CD4-positive, alpha-beta T cell treated with Interferon alpha-2 for 1 hour (primary cell): ENCODE measurements around the gene OTOS.

Experiments
- DNase-seq, 2 donors: peaks; one replicate each; pipeline ENCODE4 v3.0.0-alpha.2; 2020 to 2022

OTOS gene

GRCh38 chr2:240140511-240140910 lies at the start of gene OTOS:
Gene OTOS, minus strand, starts transcription at chr2:240140658. Its CDS starts 332 bp downstream, at chr2:240140326.
- DNase-seq: no peak

- DNase-seq: no peak
These were observed 49.2 kb upstream of the OTOS start for GRCh38 chr2:240189686-240190085.

GRCh38 chr2:240187989-240188590 lies 47.6 kb upstream of the OTOS start:
- no peak for DNase-seq

DNA sequence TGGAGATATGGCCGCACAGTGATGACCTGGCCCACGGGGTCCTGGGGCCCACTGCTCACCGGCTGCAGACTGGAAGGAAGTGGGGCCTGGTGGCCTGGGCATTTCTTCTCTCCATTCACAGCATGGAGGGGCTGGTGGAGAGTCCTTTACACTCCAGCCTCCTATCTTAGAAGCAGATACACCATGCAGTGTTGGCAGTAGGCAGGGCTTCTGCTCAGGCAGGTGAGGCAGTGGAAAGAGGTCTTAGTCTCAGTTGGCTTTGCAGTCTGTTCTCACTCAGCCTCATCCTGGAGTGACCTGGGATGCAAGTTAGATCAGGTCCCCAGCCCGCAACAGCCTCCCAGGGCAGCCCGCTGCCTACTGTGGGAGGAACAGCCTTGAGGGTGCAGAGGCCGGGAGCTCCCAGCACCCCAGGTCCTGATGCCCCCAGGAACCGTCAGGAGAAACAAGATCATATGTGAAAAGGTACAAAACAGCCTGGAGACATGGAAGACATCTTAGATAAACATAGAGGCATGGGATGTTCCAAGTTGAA lies 45.8 kb upstream of the OTOS start:
- no peak for DNase-seq

- DNase-seq: no peak
These were observed 44.2 kb upstream of the OTOS start for GRCh38 chr2:240184656-240185055.

DNA sequence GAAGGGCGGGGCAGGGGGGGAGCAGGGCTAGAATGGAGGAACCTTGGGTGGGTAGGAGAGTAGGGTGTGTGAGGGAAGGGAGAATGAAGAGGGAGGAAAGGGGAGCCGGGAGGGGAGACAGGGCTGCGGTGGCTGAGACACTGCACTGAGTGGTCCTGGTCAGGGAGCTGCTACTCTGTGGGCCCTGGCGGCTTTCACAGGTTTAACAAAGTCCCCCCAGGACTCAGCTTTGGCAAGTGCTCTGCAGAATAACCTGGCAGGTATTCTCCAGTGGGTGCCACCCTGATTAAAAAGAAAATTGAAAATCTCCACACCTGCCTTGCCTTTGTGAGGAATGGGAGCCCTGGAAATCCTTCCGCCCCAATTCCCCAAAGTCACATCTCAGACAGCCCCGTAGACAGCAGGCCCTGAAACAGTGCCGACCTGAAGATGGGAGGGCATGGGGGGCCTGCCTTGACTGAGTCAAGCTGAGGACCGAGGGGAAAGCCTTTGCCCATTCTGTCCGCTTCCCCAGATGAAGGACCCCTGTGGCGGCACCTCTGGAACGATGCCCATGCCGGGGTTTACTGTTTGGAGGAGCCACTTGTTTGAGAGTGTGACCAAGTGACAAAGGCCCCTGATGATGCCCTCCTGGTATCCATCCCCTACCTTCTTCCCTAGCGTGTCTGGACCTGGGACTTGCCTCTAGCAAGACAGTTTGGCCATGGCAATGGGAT lies 43.6 kb upstream of the OTOS start:
- no peak for DNase-seq

- no peak for DNase-seq
These were observed 42.8 kb upstream of the OTOS start for GRCh38 chr2:240183006-240183874.

DNA sequence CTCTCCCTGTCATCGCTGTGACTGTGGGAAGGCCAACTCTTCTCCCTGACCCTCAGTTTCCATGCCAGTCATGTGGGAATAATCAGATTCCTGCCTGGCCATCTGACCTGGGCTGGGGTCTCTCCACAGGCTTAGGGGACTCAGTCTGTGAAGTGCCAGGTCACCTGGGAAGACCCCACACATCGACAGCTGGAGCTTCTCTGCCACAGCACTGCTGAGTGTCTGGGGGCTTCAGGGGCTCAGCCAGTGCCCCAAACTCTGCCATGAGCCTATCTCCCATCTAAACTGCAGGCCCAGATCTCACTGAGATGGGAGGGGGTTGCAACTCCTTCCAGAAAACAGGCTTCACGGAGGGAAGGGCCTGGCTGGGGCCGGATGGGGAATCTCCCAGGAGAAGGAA lies 42.0 kb upstream of the OTOS start:
- no peak for DNase-seq

DNA sequence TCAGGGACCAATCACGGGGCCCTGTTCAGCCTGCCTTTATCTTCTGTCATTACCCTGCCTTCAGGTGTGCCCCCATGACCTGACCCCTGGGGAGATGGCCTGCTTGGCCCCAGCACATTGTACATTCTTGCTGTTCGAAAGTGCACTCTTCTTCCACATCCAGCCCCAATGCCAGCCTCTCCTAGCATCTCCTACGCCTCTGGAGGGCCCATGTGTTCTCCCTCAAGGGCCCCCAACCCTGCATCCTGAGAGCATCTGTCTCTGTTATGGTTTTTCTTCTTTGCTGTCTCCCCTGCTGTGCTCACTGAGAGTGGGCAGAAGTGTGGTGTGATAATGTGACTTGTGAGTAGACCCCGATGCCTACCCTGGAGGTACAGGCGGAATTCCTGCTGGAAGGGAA lies 41.5 kb upstream of the OTOS start:
- no peak for DNase-seq

DNA sequence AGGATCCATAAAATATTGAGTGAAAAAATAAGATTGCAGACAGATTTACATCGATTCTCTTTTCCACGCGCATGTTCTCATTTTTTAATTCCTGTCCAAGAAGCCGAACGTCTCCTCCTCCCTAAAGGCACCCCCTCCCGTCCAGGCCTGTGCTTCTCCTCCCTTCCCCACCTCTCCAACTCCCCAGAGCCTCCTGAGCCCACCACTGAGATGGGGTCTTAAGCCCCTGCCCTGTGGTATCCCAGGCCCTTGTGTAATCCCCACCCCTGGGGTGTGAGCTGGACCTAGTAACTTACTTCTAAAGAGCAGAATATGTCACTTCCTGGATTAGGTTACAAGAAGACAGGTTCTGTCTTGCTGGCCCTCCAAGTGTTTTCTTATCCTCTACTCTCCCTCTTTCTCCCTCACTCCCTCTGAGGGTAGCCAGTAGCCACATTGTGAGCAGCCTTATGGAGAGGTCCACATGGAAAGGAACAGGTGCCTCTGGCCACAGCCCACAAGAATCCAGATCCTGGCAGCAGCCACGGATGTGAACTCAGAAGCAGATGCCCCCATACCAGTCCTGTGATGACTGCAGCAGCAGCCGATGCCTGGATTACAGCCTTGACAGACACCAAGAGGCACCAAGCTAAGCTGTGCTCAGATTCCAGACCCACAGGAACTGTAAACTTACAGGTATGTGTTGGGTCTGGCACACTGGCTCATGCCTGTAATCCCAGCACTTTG lies 39.6 kb upstream of the OTOS start:
- no peak for DNase-seq

DNA sequence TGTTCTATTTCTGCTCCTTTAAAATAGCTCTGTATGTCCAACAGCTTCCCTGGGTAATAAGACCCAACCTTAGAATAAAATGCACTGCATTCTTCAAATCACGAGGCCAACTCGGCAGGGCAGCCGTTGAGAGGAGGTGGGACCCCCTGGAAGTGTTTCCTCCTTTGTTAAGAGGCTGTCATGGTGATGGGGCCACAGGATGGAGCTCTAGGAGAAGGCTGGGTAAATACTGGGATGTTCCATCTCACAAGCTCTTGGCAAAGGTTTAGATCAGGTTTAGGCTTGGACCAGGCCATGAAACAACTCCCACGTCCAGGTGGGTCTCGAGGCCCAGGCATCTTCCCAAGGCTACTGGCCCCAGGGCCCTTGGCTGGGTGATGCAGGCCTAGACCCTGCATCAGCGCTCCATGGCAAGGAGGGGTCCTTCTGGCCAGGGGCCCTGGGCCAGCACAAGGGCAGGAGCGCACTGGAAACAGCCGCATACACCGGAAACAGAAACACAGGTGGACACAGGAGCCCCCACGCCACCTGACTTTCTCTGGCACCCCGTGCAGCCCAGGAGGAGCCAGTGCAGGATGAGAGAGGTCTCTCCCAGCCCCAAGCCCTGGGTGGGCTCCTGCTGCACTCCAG lies 38.8 kb upstream of the OTOS start:
- DNase-seq: no peak

DNA sequence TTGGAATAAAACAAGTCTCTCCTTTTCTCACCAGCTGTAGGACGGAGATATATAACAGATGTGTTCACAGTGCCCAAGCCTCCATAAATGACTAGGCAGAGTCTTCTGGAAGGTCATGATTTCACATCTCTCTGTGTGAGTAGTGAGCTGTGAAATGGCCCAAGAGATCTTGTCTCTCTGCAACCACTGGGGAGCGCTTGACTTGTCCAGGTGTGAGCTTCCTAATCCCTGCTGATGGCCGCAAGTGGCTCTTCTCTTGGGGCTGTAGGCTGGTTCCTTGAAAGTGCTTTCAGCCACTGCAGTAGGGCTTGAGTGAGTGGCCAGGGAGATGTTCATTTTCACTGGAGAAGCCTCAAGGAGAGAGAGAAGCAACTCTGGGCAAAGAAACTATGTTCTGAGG lies 38.1 kb upstream of the OTOS start:
- DNase-seq: no peak

DNA sequence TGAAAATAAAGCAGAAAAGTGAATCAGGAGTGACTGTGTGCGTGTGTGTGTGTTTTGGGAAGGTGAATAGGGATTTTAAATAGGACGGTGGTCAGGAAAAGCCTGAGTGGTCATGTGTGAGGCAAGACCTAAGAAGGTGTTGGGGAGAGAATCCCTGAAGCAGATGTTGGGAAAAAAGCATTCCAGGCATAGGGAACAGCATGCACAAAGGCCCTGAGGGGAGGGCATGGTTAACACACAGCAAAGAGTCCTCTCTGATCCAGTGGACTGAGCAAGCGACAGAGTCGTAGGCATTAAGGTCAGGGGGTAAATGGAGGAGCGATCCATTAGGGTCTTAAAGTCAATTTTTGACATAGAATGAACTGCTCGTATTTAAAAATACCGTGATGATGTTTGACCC lies 34.0 kb upstream of the OTOS start:
- no peak for DNase-seq

GRCh38 chr2:240172071-240172895 lies 31.8 kb upstream of the OTOS start:
- no peak for DNase-seq

GRCh38 chr2:240170883-240171282 lies 30.4 kb upstream of the OTOS start:
- DNase-seq: no peak

DNA sequence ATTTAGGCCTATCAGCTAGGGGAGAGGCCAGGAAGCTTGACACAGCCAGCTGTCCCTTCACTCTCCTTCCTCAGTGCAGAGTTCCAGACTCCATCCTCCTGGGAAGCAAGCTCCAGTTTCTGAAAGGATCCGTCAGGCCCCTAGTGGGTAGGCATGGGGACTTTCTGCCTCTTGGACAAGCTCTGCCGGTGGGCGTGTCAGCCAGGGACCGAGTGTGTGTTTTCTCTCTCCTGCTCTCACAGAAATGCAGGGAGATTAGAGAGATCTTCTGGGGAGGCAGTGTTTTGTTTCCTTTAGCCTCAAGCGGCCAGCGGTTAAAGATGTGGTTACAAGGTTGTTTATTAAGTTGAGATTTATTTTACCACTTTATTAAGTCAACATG lies 29.9 kb upstream of the OTOS start:
- DNase-seq: no peak

DNA sequence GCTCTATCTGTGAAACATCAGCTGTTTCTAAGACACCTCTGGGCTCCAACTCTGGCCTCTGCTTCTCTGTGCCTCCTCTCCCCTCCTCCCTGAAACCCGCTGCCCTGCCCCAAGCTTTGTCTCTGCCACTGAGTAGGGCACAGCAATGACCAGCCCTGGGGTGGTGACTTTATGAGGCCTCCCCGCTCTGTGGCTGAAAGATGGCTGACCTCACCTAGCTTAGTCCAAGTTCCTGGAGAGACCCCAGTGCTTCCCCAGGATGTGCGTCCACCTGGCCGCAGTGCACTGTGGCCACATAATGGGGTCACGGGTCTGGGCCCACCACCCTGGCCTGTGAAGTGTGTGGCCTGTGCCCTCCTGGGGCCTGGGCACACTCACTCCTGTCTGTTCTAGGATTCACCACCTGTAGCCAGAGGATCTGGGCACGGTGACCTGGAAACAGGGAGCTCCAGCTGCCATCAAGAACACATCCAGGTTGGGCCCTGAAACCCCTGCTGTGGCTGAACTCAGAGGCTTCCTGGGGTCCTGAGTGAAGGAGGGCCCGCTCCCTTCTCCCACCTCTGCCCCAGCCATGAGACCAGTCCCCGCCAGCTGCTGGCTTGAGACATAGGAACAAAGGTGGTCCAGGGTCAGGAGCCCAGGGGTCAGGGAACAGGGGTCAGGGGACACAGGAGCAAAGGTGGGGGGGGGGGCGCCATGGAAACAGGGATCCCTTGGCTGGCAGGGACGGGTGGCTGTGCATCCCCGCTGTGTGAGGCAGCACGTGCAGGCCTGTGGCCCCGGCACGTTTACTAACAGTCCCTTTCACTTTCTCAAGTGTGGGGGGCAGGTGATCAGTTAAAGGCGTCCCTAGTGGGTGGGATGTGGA lies 29.3 kb upstream of the OTOS start:
- no peak for DNase-seq

DNA sequence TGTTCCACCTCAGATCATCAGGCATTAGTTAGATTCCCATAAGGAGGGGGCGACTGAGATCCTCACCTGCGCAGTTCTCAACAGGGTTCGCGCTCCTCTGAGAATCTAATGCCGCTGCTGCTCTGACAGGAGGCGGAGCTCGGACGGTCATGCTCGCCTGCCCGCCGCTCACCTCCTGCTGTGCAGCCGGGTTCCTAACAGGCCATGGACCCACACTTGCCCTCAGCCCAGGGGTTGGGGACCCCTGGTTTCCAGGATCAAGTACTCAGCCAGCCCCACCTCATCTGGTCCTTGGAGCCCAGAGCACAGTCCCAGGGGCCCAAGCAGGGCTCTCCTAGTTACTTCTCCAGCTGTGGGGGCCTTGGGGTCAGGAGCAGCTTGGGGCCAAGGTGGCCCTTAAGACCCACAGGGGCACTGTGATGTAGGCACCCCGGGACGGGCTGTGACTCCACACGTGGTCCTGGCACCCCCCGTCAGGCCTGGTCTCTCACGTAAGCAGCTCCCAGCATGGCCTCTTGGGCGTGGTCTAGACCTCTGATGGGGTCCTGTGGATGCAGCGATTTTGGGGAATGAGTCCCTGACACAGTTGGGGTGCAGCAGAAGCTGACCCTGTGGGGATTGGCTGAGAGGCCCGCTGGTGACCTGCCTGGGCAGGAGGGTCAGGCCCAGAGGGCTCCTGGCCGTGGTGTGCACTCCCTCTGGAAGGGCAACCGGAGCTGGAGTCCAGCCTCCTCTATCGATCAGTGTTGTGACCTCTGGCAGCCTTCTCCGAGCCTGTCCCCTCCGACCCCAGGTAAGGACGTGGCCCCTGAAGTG lies 28.3 kb upstream of the OTOS start:
- no peak for DNase-seq

DNA sequence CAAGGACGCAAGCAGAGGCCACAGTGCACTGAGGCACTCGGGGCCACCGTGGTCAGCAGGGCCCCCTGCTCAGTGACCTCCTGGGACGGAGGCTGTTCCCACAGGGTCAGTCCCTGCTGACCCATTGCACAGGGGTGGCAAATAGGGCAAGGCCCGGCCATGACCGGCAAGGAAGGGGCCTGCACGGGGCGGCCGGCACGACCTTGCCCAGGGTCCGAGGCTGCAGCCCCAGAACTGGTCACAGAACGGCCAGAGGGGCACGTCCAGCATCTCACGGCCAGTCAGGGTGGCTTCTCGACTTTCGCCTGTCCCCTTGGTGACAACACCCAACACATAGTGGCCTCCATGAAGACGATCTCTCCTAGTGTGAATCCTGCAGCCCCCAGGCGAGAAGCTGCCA lies 27.6 kb upstream of the OTOS start:
- no peak for DNase-seq

GRCh38 chr2:240167588-240167880 lies 27.1 kb upstream of the OTOS start:
- DNase-seq: no peak
